SK-N-SH (cell line): ENCODE results near the gene P2RY14. TPM values are rescaled to one million over a fixed set of nuclear protein-coding genes. Genes with fewer than 3 reads are reported as not detected.

Experiments used
- CTCF ChIA-PET: fragments of 300-600, 350-600 bp; formaldehyde crosslinking; extraction: SDS; loops from one replicate; lab custom pipeline; 2021; lab: Yijun Ruan, JAX
- POLR2A ChIA-PET: fragments of 350-600 bp; sonication (Branson Sonifier 250); formaldehyde crosslinking; extraction: SDS; loops from one replicate; lab custom pipeline; 2020; ENCODE audit warnings: antibody characterized with exemption, inconsistent platforms; lab: Yijun Ruan, JAX
- DNase-seq: peaks from one replicate; pipeline ENCODE4 v3.0.0; 2012
- H2AFZ ChIP-seq: fragments of 200-600 bp; sonication (generic); 2 replicates; pipeline ENCODE4 v1.8.1; 2016; ENCODE audit warnings: antibody characterized with exemption, mild to moderate bottlenecking, low read depth
- H3F3A ChIP-seq: fragments of 200-600 bp; sonication (generic); replicated peaks from 2 replicates; pipeline ENCODE3; 2016; ENCODE audit warnings: antibody characterized with exemption, mild to moderate bottlenecking; ENCODE audit not compliant: insufficient read depth
- H3K27ac ChIP-seq, 2 experiments: fragments of 200-500 bp in 1 of 2; fragments of 200-600 bp in 1 of 2; sonication (Bioruptor generic) in 1 of 2; sonication (generic), shearing (Covaris generic) in 1 of 2; 2 replicates each; pipeline versions ENCODE4 v1.5.1 to v1.6.1; 2014 to 2016; ENCODE audit warnings: low read depth in 2 of 2, inconsistent platforms in 1 of 2, low read length in 1 of 2, mild to moderate bottlenecking in 1 of 2, mixed read lengths in 1 of 2
- H3K27me3 ChIP-seq: fragments of 200-600 bp; sonication (generic), shearing (Covaris generic); 2 replicates; pipeline ENCODE4 v1.6.1; 2016; ENCODE audit warnings: mixed run types; ENCODE audit not compliant: insufficient read depth
- H3K36me3 ChIP-seq, 2 experiments: fragments of 200-500 bp in 1 of 2; fragments of 200-600 bp in 1 of 2; sonication (Bioruptor generic) in 1 of 2; sonication (generic) in 1 of 2; replicated peaks in 1 of 2; 2 replicates each; pipeline versions ENCODE3 to v1.5.1; 2014 to 2016; ENCODE audit warnings: low read length in 1 of 2, mild to moderate bottlenecking in 1 of 2; ENCODE audit not compliant: insufficient read depth in 2 of 2, control insufficient read depth in 1 of 2
- H3K4me1 ChIP-seq, 2 experiments: fragments of 200-500 bp in 1 of 2; fragments of 200-600 bp in 1 of 2; sonication (Bioruptor generic) in 1 of 2; sonication (generic), shearing (Covaris generic) in 1 of 2; 2 replicates each; pipeline versions ENCODE4 v1.5.1 to v1.6.1; 2014 to 2016; ENCODE audit warnings: low read depth in 1 of 2, low read length in 1 of 2, mixed run types in 1 of 2; ENCODE audit not compliant: insufficient read depth in 2 of 2, control insufficient read depth in 1 of 2
- H3K4me2 ChIP-seq: fragments of 200-600 bp; sonication (generic), shearing (Covaris generic); 2 replicates; pipeline ENCODE4 v1.6.1; 2017; ENCODE audit warnings: mixed run types
- H3K4me3 ChIP-seq, 2 experiments: fragments of 200-500 bp in 1 of 2; fragments of 200-600 bp in 1 of 2; sonication (Bioruptor generic) in 1 of 2; sonication (generic), shearing (Covaris generic) in 1 of 2; 2 replicates each; pipeline versions ENCODE4 v1.5.1 to v1.8.1; 2014 to 2016; ENCODE audit warnings: low read depth in 2 of 2, inconsistent platforms in 1 of 2, low read length in 1 of 2, mild to moderate bottlenecking in 1 of 2, mixed read lengths in 1 of 2, moderate library complexity in 1 of 2
- H3K79me2 ChIP-seq: fragments of 200-600 bp; sonication (generic); 2 replicates; pipeline ENCODE4 v1.8.1; 2017; ENCODE audit warnings: mild to moderate bottlenecking; ENCODE audit not compliant: insufficient read depth
- H3K9ac ChIP-seq: fragments of 200-600 bp; sonication (generic); 2 replicates; pipeline ENCODE4 v1.6.1; 2017; ENCODE audit warnings: mixed run types
- H3K9me2 ChIP-seq: fragments of 200-600 bp; sonication (generic); 2 replicates; pipeline ENCODE4 v1.6.1; 2017; ENCODE audit warnings: mixed run types
- H3K9me3 ChIP-seq: fragments of 200-600 bp; sonication (generic); 2 replicates; pipeline ENCODE4 v1.6.1; 2017; ENCODE audit warnings: mixed run types, mild to moderate bottlenecking, moderate library complexity
- H4K20me1 ChIP-seq: fragments of 200-600 bp; sonication (generic); 2 replicates; pipeline ENCODE4 v1.6.1; 2017; ENCODE audit warnings: mild to moderate bottlenecking, mixed run types; ENCODE audit not compliant: insufficient read depth
- CTCF ChIP-seq: fragments of 200-600 bp; sonication (generic); IDR thresholded peaks from 2 replicates; pipeline ENCODE4 v1.6.1; 2017; ENCODE audit warnings: antibody characterized with exemption, mild to moderate bottlenecking, moderate library complexity
- ELF1 ChIP-seq: IDR thresholded peaks from 2 replicates; pipeline ENCODE4 v1.4.0; 2012
- FOSL2 ChIP-seq: IDR thresholded peaks from 2 replicates; pipeline ENCODE4 v1.4.0; 2012; ENCODE audit warnings: low read depth, mild to moderate bottlenecking, moderate library complexity, borderline replicate concordance
- FOXJ3 ChIP-seq: sonication (generic); formaldehyde crosslinking; IDR thresholded peaks from 2 replicates; pipeline ENCODE4 v1.5.1; 2020; ENCODE audit warnings: mild to moderate bottlenecking, missing genetic modification reagents
- FOXM1 ChIP-seq: IDR thresholded peaks from 2 replicates; pipeline ENCODE4 v1.4.0; 2012; ENCODE audit warnings: low read depth, mild to moderate bottlenecking
- MXI1 ChIP-seq: IDR thresholded peaks from 2 replicates; pipeline ENCODE4 v1.6.1; 2012; ENCODE audit warnings: mild to moderate bottlenecking, low read depth, low read length, improper control_type of control experiment
- NRF1 ChIP-seq: IDR thresholded peaks from 2 replicates; pipeline ENCODE4 v1.6.1; 2012; ENCODE audit warnings: low read depth, mild to moderate bottlenecking, low read length
- POLR2AphosphoS5 ChIP-seq: IDR thresholded peaks from 2 replicates; pipeline ENCODE4 v1.6.1; 2012; ENCODE audit warnings: low read depth, low read length
- RAD21 ChIP-seq: IDR thresholded peaks from 2 replicates; pipeline ENCODE4 v1.6.1; 2012; ENCODE audit warnings: mild to moderate bottlenecking, low read length
- RCOR1 ChIP-seq: fragments of 150-350 bp; IDR thresholded peaks from 2 replicates; pipeline ENCODE4 v1.6.1; 2017; ENCODE audit warnings: antibody characterized with exemption, low read length
- RXRA ChIP-seq: IDR thresholded peaks from 2 replicates; pipeline ENCODE4 v1.4.0; 2012; ENCODE audit warnings: low read depth, mild to moderate bottlenecking, borderline replicate concordance
- SIN3A ChIP-seq: IDR thresholded peaks from 2 replicates; pipeline ENCODE4 v1.6.1; 2012; ENCODE audit warnings: low read depth, mild to moderate bottlenecking, low read length, moderate library complexity, borderline replicate concordance
- SMC3 ChIP-seq: IDR thresholded peaks from 2 replicates; pipeline ENCODE4 v1.6.1; 2012; ENCODE audit warnings: low read depth, low read length, improper control_type of control experiment
- TAF1 ChIP-seq: IDR thresholded peaks from 2 replicates; pipeline ENCODE4 v1.6.1; 2012; ENCODE audit warnings: low read depth, mild to moderate bottlenecking, low read length, moderate library complexity, borderline replicate concordance
- TEAD4 ChIP-seq: IDR thresholded peaks from 2 replicates; pipeline ENCODE4 v1.4.0; 2012; ENCODE audit warnings: mild to moderate bottlenecking, borderline replicate concordance; ENCODE audit not compliant: insufficient read depth
- USF2 ChIP-seq: fragments of 150-350 bp; IDR thresholded peaks from 2 replicates; pipeline ENCODE4 v1.6.1; 2017; ENCODE audit warnings: antibody characterized with exemption, low read length, low read depth, borderline replicate concordance
- WGBS: methylation state at CpG from one replicate; pipeline ENCODE4 v1.1.6; 2017; ENCODE audit warnings: low lambda C conversion rate; 5-methylcytosine and 5-hydroxymethylcytosine counted together
- polyA plus RNA-seq, 3 experiments: library from polyadenylated mRNA; depleted of rRNA; stranded (reverse); fragments of >200 nt; gene quantifications; 2 replicates each; pipeline ENCODE4 v1.2.3, GENCODE V29; 2012
- TF ChIP-seq, protein P1 (sequence below): IDR thresholded peaks from 2 replicates; pipeline ENCODE4 v1.4.0; 2012; ENCODE audit warnings: low read depth, borderline replicate concordance
- TF ChIP-seq, protein P2 (sequence below): IDR thresholded peaks from 2 replicates; pipeline ENCODE4 v1.4.0; 2012; ENCODE audit warnings: low read depth, borderline replicate concordance
- TF ChIP-seq, protein P3 (sequence below): IDR thresholded peaks from 2 replicates; pipeline ENCODE4 v1.6.1; 2012; ENCODE audit warnings: mild to moderate bottlenecking, low read depth, low read length, moderate library complexity

P2RY14 gene
- polyA plus RNA-seq, 1 of the 3 experiments (the other 2 are of a cell fraction), result not detected

GRCh38 chr3:151297429-151297828, 19.1 kb upstream of the P2RY14 start:
- H3K79me2 ChIP-seq, result no peaks in the 10 kb centered on the region
- DNase-seq, result no peak
- WGBS, result 39% methylated on average over 2 of the region's 2 CpGs
- H3K36me3 ChIP-seq, result no peaks in the 10 kb centered on the region
- ChIA-PET CTCF (no interaction called here), POLR2A (no interaction called here)
- H3K9ac ChIP-seq, result no peak overlapping the region
- no peaks in the 10 kb centered on the region for H4K20me1 ChIP-seq
- TF ChIP-seq TEAD4, result no peak
- TF ChIP-seq RAD21, result no peak
- no peak for TF ChIP-seq SIN3A
- no peak for TF ChIP-seq FOSL2
- no peak for TF ChIP-seq CTCF
- TF ChIP-seq TAF1, result no peak
- no peak for TF ChIP-seq RCOR1
- TF ChIP-seq, protein P1, sequence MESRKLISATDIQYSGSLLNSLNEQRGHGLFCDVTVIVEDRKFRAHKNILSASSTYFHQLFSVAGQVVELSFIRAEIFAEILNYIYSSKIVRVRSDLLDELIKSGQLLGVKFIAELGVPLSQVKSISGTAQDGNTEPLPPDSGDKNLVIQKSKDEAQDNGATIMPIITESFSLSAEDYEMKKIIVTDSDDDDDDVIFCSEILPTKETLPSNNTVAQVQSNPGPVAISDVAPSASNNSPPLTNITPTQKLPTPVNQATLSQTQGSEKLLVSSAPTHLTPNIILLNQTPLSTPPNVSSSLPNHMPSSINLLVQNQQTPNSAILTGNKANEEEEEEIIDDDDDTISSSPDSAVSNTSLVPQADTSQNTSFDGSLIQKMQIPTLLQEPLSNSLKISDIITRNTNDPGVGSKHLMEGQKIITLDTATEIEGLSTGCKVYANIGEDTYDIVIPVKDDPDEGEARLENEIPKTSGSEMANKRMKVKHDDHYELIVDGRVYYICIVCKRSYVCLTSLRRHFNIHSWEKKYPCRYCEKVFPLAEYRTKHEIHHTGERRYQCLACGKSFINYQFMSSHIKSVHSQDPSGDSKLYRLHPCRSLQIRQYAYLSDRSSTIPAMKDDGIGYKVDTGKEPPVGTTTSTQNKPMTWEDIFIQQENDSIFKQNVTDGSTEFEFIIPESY, result no peak
- TF ChIP-seq FOXM1, result no peak
- no peak for TF ChIP-seq NRF1
- no peak for TF ChIP-seq FOXJ3 (CRISPR knock-in tag)
- no peak for TF ChIP-seq USF2
- no peak for TF ChIP-seq MXI1
- TF ChIP-seq RXRA, result no peak
- no peak for TF ChIP-seq POLR2AphosphoS5
- TF ChIP-seq SMC3, result no peak
- TF ChIP-seq, protein P2, sequence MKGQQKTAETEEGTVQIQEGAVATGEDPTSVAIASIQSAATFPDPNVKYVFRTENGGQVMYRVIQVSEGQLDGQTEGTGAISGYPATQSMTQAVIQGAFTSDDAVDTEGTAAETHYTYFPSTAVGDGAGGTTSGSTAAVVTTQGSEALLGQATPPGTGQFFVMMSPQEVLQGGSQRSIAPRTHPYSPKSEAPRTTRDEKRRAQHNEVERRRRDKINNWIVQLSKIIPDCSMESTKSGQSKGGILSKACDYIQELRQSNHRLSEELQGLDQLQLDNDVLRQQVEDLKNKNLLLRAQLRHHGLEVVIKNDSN, result no peak
- no peak for TF ChIP-seq ELF1
- TF ChIP-seq, protein P3, sequence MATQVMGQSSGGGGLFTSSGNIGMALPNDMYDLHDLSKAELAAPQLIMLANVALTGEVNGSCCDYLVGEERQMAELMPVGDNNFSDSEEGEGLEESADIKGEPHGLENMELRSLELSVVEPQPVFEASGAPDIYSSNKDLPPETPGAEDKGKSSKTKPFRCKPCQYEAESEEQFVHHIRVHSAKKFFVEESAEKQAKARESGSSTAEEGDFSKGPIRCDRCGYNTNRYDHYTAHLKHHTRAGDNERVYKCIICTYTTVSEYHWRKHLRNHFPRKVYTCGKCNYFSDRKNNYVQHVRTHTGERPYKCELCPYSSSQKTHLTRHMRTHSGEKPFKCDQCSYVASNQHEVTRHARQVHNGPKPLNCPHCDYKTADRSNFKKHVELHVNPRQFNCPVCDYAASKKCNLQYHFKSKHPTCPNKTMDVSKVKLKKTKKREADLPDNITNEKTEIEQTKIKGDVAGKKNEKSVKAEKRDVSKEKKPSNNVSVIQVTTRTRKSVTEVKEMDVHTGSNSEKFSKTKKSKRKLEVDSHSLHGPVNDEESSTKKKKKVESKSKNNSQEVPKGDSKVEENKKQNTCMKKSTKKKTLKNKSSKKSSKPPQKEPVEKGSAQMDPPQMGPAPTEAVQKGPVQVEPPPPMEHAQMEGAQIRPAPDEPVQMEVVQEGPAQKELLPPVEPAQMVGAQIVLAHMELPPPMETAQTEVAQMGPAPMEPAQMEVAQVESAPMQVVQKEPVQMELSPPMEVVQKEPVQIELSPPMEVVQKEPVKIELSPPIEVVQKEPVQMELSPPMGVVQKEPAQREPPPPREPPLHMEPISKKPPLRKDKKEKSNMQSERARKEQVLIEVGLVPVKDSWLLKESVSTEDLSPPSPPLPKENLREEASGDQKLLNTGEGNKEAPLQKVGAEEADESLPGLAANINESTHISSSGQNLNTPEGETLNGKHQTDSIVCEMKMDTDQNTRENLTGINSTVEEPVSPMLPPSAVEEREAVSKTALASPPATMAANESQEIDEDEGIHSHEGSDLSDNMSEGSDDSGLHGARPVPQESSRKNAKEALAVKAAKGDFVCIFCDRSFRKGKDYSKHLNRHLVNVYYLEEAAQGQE, result no peak
- no peaks in the 10 kb centered on the region for H3K9me3 ChIP-seq
- H3K4me1 ChIP-seq, result no peaks in the 10 kb centered on the region
- H3F3A ChIP-seq, result peaks cover 7% of the 10 kb centered on the region
- H3K4me2 ChIP-seq, result no peak overlapping the region
- H3K9me2 ChIP-seq, result no peaks in the 10 kb centered on the region
- H3K27me3 ChIP-seq, result peaks cover under 1% of the 10 kb centered on the region; the same call in 1 of the 2 replicates
- no peak overlapping the region for H2AFZ ChIP-seq
- H3K4me3 ChIP-seq, result no peak overlapping the region
- no peak overlapping the region for H3K27ac ChIP-seq
